Natural killer cell (primary cell): ENCODE data around the gene RHOV. TPM values are rescaled to one million over a fixed set of nuclear protein-coding genes. Genes with fewer than 3 reads are reported as not detected.
A peak's percentile ranks its signal among the peaks of the same experiment; 100 is the strongest.

Source experiments
- ATAC-seq, 3 donors: fragments of 150-1000 bp in 2 of 3; fragments of 200-7000 bp in 1 of 3; cut with Tn5 transposase; 1 replicate in 1 of 3; 2 replicates in 2 of 3; pipeline ENCODE4 v1.10.0; 2021; ENCODE audit warnings: mild to moderate bottlenecking in 2 of 3, moderate library complexity in 2 of 3
- DNase-seq, 2 donors: peaks; one replicate each; pipeline versions ENCODE4 v3.0.0 to v3.0.0-alpha.2; 2013 to 2021; ENCODE audit warnings: mixed read lengths in 1 of 2
- H3K27ac ChIP-seq: one replicate; pipeline ENCODE4 v1.5.1; 2013; ENCODE audit warnings: mild to moderate bottlenecking, low read length
- H3K27me3 ChIP-seq: one replicate; pipeline ENCODE4 v1.6.1; 2013; ENCODE audit warnings: low read length; ENCODE audit not compliant: control insufficient read depth, insufficient read depth
- H3K36me3 ChIP-seq: one replicate; pipeline ENCODE4 v1.6.1; 2013; ENCODE audit warnings: low read length; ENCODE audit not compliant: control insufficient read depth, insufficient read depth
- H3K4me1 ChIP-seq: one replicate; pipeline ENCODE4 v1.6.1; 2013; ENCODE audit warnings: low read length; ENCODE audit not compliant: control insufficient read depth, insufficient read depth
- H3K4me3 ChIP-seq: one replicate; pipeline ENCODE4 v1.5.1; 2013; ENCODE audit warnings: low read length
- H3K9me3 ChIP-seq: one replicate; pipeline ENCODE4 v1.6.1; 2013; ENCODE audit warnings: low read length; ENCODE audit not compliant: control insufficient read depth, insufficient read depth
- H3K27ac Mint-ChIP-seq, 2 donors: one replicate each; pipeline ENCODE4 v1.8.0; 2022; ENCODE audit warnings: mild to moderate bottlenecking in 2 of 2, mixed read lengths in 2 of 2, moderate library complexity in 1 of 2
- H3K27me3 Mint-ChIP-seq, 2 donors: one replicate each; pipeline ENCODE4 v1.8.0; 2022; ENCODE audit warnings: low read depth in 2 of 2, mixed read lengths in 2 of 2
- H3K36me3 Mint-ChIP-seq: one replicate; pipeline ENCODE4 v1.8.0; 2022; ENCODE audit warnings: mixed read lengths
- H3K4me1 Mint-ChIP-seq, 2 donors: one replicate each; pipeline ENCODE4 v1.8.0; 2022; ENCODE audit warnings: mixed read lengths in 2 of 2
- H3K4me3 Mint-ChIP-seq: one replicate; pipeline ENCODE4 v1.8.0; 2022; ENCODE audit warnings: mild to moderate bottlenecking, moderate library complexity, mixed read lengths
- H3K9me3 Mint-ChIP-seq, 2 donors: one replicate each; pipeline ENCODE4 v1.8.0; 2022; ENCODE audit warnings: mixed read lengths in 2 of 2
- CTCF ChIP-seq: fragments of 200-600 bp; IDR thresholded peaks from one replicate; pipeline ENCODE4 v1.8.0; 2022; ENCODE audit warnings: antibody characterized with exemption
- WGBS: methylation state at CpG from one replicate; pipeline ENCODE4 v1.1.7; 2013; ENCODE audit warnings: missing lambda C conversion rate; ENCODE audit not compliant: insufficient coverage; 5-methylcytosine and 5-hydroxymethylcytosine counted together
- intact Hi-C: fragments of 100-400 bp; cut with micrococcal nuclease; formaldehyde crosslinking; loops from one replicate; pipeline ENCODE4 v1.14.2; 2022
- total RNA-seq, 4 donors: library from RNA; stranded (reverse); fragments of 120-200 nt in 1 of 4; gene quantifications; one replicate each; pipeline versions ENCODE4 v1.2.3 to v1.2.4, GENCODE V29; 2013 to 2022

The RHOV gene
- total RNA-seq, 3 donors from 2014 or later (not counting 1 experiment from before 2014, with no cell fraction given), result not detected

GRCh38 chr15:40914013-40914412 is 40.0 kb upstream of the RHOV start:
- Mint-ChIP-seq H3K27ac (peak overlapping the region in 1 of 2 donors; percentile 14), H3K4me1 (no peaks in the 10 kb centered on the region), H3K36me3 (no peaks in the 10 kb centered on the region), H3K27me3 (no peaks in the 10 kb centered on the region), H3K4me3 (no peak overlapping the region), H3K9me3 (no peaks in the 10 kb centered on the region)
- H3K36me3 ChIP-seq, result no peaks in the 10 kb centered on the region
- no peak overlapping the region for H3K27ac ChIP-seq
- intact Hi-C loops, result no loop called here
- TF ChIP-seq CTCF, result no peak
- H3K9me3 ChIP-seq, result no peaks in the 10 kb centered on the region
- no peaks in the 10 kb centered on the region for H3K27me3 ChIP-seq
- H3K4me3 ChIP-seq, result no peak overlapping the region
- no peaks in the 10 kb centered on the region for H3K4me1 ChIP-seq
- WGBS, result 92% methylated on average over 12 of the region's 12 CpGs
- ATAC-seq (peak in 1 of 3 donors; percentile 30), DNase-seq (no peak)

GRCh38 chr15:40912478-40912877 is 38.4 kb upstream of the RHOV start:
- peaks cover under 1 to 9% of the 10 kb centered on the region in 2 donors for H3K4me1 Mint-ChIP-seq
- Histone ChIP-seq H3K4me1 (peaks cover 4% of the 10 kb centered on the region), H3K36me3 (no peaks in the 10 kb centered on the region), H3K4me3 (no peak overlapping the region), H3K9me3 (no peaks in the 10 kb centered on the region), H3K27me3 (no peaks in the 10 kb centered on the region), H3K27ac (no peak overlapping the region)
- H3K27ac Mint-ChIP-seq, result no peak overlapping the region
- TF ChIP-seq CTCF, result no peak
- DNase-seq (no peak), ATAC-seq (no peak)
- no peaks in the 10 kb centered on the region for H3K36me3 Mint-ChIP-seq
- no peak overlapping the region for H3K4me3 Mint-ChIP-seq
- no peaks in the 10 kb centered on the region for H3K9me3 Mint-ChIP-seq
- WGBS, result 60% methylated on average over 6 of the region's 6 CpGs
- no peaks in the 10 kb centered on the region for H3K27me3 Mint-ChIP-seq
- intact Hi-C loops, result no loop called here

GRCh38 chr15:40911693-40912092 is 37.7 kb upstream of the RHOV start:
- Histone ChIP-seq H3K36me3 (no peaks in the 10 kb centered on the region), H3K9me3 (no peaks in the 10 kb centered on the region), H3K27me3 (no peaks in the 10 kb centered on the region), H3K4me3 (no peak overlapping the region), H3K4me1 (peaks cover 11% of the 10 kb centered on the region), H3K27ac (no peak overlapping the region)
- no peak for TF ChIP-seq CTCF
- WGBS, result 93% methylated on average over 2 of the region's 2 CpGs
- Mint-ChIP-seq H3K27ac (no peak overlapping the region), H3K4me1 (peaks cover 5 to 17% of the 10 kb centered on the region in 2 donors), H3K36me3 (no peaks in the 10 kb centered on the region), H3K27me3 (no peaks in the 10 kb centered on the region), H3K4me3 (no peak overlapping the region), H3K9me3 (no peaks in the 10 kb centered on the region)
- ATAC-seq, result no peak
- no peak for DNase-seq
- intact Hi-C loops, result no loop called here

GRCh38 chr15:40911141-40911540 is 37.1 kb upstream of the RHOV start:
- no peaks in the 10 kb centered on the region for H3K36me3 Mint-ChIP-seq
- H3K27me3 Mint-ChIP-seq, result no peaks in the 10 kb centered on the region
- DNase-seq (no peak), ATAC-seq (no peak)
- no peaks in the 10 kb centered on the region for H3K36me3 ChIP-seq
- WGBS, result 65% methylated on average over 7 of the region's 7 CpGs
- no peak for TF ChIP-seq CTCF
- H3K27ac ChIP-seq, result no peak overlapping the region
- H3K9me3 Mint-ChIP-seq, result no peaks in the 10 kb centered on the region
- H3K27ac Mint-ChIP-seq, result no peak overlapping the region
- no peak overlapping the region for H3K4me3 Mint-ChIP-seq
- intact Hi-C loops, result no loop called here
- no peaks in the 10 kb centered on the region for H3K27me3 ChIP-seq
- no peak overlapping the region for H3K4me3 ChIP-seq
- peaks cover 5 to 20% of the 10 kb centered on the region in 2 donors for H3K4me1 Mint-ChIP-seq
- peaks cover 17% of the 10 kb centered on the region for H3K4me1 ChIP-seq
- H3K9me3 ChIP-seq, result no peaks in the 10 kb centered on the region
